OCI-LY7 (cell line): Measurements from ENCODE around the gene TSNAXIP1. TPM values are rescaled to one million over a fixed set of nuclear protein-coding genes. Genes with fewer than 3 reads are reported as not detected.

Source experiments
- BruUV-seq: library from RNA; stranded (reverse); fragments of 400-500 nt; replicated peaks from 2 replicates; lab custom pipeline; 2021; lab: Mats Ljungman, UMichigan
- CTCF ChIA-PET: fragments of 300-600 bp; sonication (Branson Sonifier 250); formaldehyde crosslinking; loops from one replicate; lab custom pipeline; 2022; ENCODE audit warnings: antibody characterized with exemption; ENCODE audit not compliant: unreplicated experiment; lab: Charles Lee
- POLR2A ChIA-PET: fragments of 300-600 bp; sonication (Branson Sonifier 250); formaldehyde crosslinking; loops from one replicate; lab custom pipeline; 2022; ENCODE audit warnings: antibody characterized with exemption; lab: Charles Lee
- DNase-seq: peaks from one replicate; pipeline ENCODE4 v3.0.0-alpha.2; 2015; ENCODE audit warnings: low spot score
- H2AFZ ChIP-seq: fragments of 200-600 bp; sonication (generic), shearing (Covaris generic); 2 replicates; pipeline ENCODE4 v1.6.1; 2014; ENCODE audit warnings: mild to moderate bottlenecking, antibody characterized with exemption, low read length, moderate library complexity
- H3K27ac ChIP-seq: fragments of 200-600 bp; sonication (generic); 2 replicates; pipeline ENCODE4 v1.5.1; 2014; ENCODE audit warnings: mixed run types, low read depth, mild to moderate bottlenecking, moderate library complexity, low read length, inconsistent platforms; ENCODE audit not compliant: poor library complexity, severe bottlenecking
- H3K36me3 ChIP-seq: fragments of 200-600 bp; sonication (generic); 2 replicates; pipeline ENCODE4 v1.6.1; 2014; ENCODE audit warnings: mild to moderate bottlenecking, antibody characterized with exemption, low read length, moderate library complexity, mixed read lengths; ENCODE audit not compliant: insufficient read depth
- H3K4me1 ChIP-seq: fragments of 200-600 bp; sonication (generic); 2 replicates; pipeline ENCODE4 v1.5.1; 2014; ENCODE audit warnings: mild to moderate bottlenecking, low read length; ENCODE audit not compliant: insufficient read depth, poor library complexity, severe bottlenecking
- H3K4me2 ChIP-seq: fragments of 200-600 bp; sonication (generic); 2 replicates; pipeline ENCODE4 v1.6.1; 2014; ENCODE audit warnings: mild to moderate bottlenecking, low read length
- H3K4me3 ChIP-seq: fragments of 200-600 bp; sonication (generic); 2 replicates; pipeline ENCODE4 v1.5.1; 2014; ENCODE audit warnings: mild to moderate bottlenecking, low read depth, low read length; ENCODE audit not compliant: poor library complexity, severe bottlenecking
- H3K79me2 ChIP-seq: fragments of 200-600 bp; sonication (generic); 2 replicates; pipeline ENCODE4 v1.6.1; 2016; ENCODE audit warnings: low read depth, mild to moderate bottlenecking, low read length, moderate library complexity, mixed read lengths; ENCODE audit not compliant: insufficient read depth
- H3K9me2 ChIP-seq: fragments of 200-600 bp; sonication (generic); 2 replicates; pipeline ENCODE4 v1.6.1; 2016; ENCODE audit warnings: mild to moderate bottlenecking, low read length, mixed read lengths; ENCODE audit not compliant: insufficient read depth
- H3K9me3 ChIP-seq: fragments of 200-600 bp; sonication (generic); 2 replicates; pipeline ENCODE4 v1.6.1; 2014; ENCODE audit warnings: mild to moderate bottlenecking, mixed run types, low read length, mixed read lengths
- H4K20me1 ChIP-seq: fragments of 200-600 bp; sonication (generic); 2 replicates; pipeline ENCODE4 v1.6.1; 2014; ENCODE audit warnings: mild to moderate bottlenecking, antibody characterized with exemption, low read length, moderate library complexity, mixed read lengths; ENCODE audit not compliant: insufficient read depth
- EZH2phosphoT487 ChIP-seq: fragments of 200-600 bp; sonication (generic); IDR thresholded peaks from 2 replicates; pipeline ENCODE4 v1.6.1; 2018; ENCODE audit warnings: low read depth, borderline replicate concordance, mild to moderate bottlenecking, mixed run types, antibody characterized with exemption, low read length, moderate library complexity, mixed read lengths
- intact Hi-C: fragments of 100-400 bp; cut with micrococcal nuclease; formaldehyde crosslinking; loops from one replicate; pipeline ENCODE4 v1.10.0; 2022; ENCODE audit not compliant: unreplicated experiment
- total RNA-seq, 2 experiments: library from RNA; depleted of rRNA in 1 of 2; stranded (reverse); fragments of >200 nt in 1 of 2; shearing (Covaris generic) in 1 of 2; gene quantifications; 2 replicates each; pipeline ENCODE4 v1.2.3, GENCODE V29; 2014 to 2022
- TF ChIP-seq, protein P1 (sequence below): fragments of 200-600 bp; sonication (generic); conservative IDR thresholded peaks from 2 replicates; pipeline ENCODE4 v1.5.1; 2014; ENCODE audit warnings: mild to moderate bottlenecking, antibody characterized with exemption, low read length, moderate library complexity, mixed read lengths

The TSNAXIP1 gene
- total RNA-seq, 2 experiments from 2014 or later: 0.76 to 0.91 TPM

DNA sequence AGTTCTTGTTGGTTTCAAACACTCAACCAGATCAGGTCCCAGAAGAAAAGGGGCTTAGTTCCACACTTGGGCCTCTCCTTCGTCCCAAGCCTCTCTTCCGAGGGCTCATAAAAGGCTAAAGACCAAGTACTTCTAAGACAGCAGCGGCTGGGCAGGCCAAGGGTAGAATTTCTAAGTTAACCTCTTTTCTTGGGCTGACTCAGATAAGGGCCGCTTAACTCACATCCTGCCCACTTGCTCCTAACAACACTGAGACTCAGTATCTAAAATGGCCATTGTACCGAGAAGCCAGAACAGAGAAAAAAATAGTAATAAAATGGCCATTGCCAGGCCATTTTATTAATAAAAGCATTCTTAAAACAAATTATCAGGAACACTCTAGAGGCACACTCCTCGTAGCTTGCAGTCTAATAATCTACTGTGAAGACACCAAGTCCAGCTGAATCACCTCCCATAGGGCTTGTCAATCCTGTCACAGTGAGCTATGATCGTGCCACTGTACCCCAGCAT, 42.5 kb upstream of the TSNAXIP1 start:
- Histone ChIP-seq H3K4me3 (no peak overlapping the region), H3K9me3 (no peaks in the 10 kb centered on the region), H3K9me2 (no peaks in the 10 kb centered on the region), H2AFZ (no peak overlapping the region), H3K79me2 (no peaks in the 10 kb centered on the region), H4K20me1 (no peaks in the 10 kb centered on the region; the same call in 1 of the 2 replicates), H3K4me1 (no peaks in the 10 kb centered on the region), H3K27ac (no peak overlapping the region), H3K36me3 (peaks cover 17% of the 10 kb centered on the region), H3K4me2 (no peak overlapping the region)
- ChIA-PET POLR2A (no interaction called here), CTCF (no interaction called here)
- TSS peak; percentile 37 for BruUV-seq
- DNase-seq: no peak
- intact Hi-C loops: no loop called here
- no peak for TF ChIP-seq EZH2phosphoT487
- TF ChIP-seq, protein P1, sequence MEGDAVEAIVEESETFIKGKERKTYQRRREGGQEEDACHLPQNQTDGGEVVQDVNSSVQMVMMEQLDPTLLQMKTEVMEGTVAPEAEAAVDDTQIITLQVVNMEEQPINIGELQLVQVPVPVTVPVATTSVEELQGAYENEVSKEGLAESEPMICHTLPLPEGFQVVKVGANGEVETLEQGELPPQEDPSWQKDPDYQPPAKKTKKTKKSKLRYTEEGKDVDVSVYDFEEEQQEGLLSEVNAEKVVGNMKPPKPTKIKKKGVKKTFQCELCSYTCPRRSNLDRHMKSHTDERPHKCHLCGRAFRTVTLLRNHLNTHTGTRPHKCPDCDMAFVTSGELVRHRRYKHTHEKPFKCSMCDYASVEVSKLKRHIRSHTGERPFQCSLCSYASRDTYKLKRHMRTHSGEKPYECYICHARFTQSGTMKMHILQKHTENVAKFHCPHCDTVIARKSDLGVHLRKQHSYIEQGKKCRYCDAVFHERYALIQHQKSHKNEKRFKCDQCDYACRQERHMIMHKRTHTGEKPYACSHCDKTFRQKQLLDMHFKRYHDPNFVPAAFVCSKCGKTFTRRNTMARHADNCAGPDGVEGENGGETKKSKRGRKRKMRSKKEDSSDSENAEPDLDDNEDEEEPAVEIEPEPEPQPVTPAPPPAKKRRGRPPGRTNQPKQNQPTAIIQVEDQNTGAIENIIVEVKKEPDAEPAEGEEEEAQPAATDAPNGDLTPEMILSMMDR: no peak

DNA sequence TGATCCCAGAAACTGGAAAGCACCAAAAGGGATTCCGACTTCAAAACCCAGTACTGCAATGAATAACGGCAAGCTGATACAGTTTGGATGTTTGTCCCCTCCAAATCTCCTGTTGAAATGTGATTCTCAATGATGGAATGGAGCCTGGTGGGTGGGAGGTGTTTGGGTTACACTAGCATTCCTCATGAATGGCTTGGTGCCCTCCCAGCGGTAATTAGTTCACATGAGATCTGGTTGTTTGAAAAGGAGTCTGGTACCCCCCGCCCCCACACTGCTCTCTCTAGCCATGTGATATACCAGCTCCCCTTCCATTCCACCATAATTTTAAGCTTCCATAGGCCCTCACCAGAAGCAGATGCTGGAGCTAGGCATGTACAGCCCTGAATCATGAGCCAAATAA, 40.4 kb upstream of the TSNAXIP1 start:
- ChIA-PET CTCF (no interaction called here), POLR2A (no interaction called here)
- DNase-seq: no peak
- no peak overlapping the region for H3K27ac ChIP-seq
- H3K4me2 ChIP-seq: no peak overlapping the region
- no peaks in the 10 kb centered on the region for H3K9me3 ChIP-seq
- no TSS peak for BruUV-seq
- H3K36me3 ChIP-seq: peaks cover 26% of the 10 kb centered on the region
- no peaks in the 10 kb centered on the region; the same call in 1 of the 2 replicates for H4K20me1 ChIP-seq
- intact Hi-C loops: no loop called here
- H3K9me2 ChIP-seq: no peaks in the 10 kb centered on the region
- no peaks in the 10 kb centered on the region for H3K79me2 ChIP-seq
- no peak overlapping the region for H2AFZ ChIP-seq
- no peak overlapping the region for H3K4me3 ChIP-seq
- H3K4me1 ChIP-seq: no peaks in the 10 kb centered on the region
- TF ChIP-seq EZH2phosphoT487: no peak
- TF ChIP-seq, protein P1: no peak

DNA sequence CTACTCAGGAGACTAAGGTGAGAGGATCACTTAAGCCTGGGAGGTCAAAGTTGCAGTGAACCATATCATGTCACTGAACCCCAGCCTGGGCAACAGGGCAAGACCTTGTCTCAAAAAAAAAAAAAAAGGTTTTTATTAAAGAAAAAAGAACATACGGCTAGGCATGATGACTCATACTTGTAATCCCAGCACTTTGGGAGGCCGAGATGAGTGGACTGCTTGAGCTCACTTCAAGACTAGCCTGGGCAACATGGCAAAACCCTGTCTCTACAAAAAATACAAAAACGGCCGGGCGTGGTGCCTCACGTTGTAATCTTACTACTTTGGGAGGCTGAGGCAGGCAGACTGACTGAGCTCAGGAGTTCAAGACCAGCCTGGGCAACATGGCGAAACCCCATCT, 38.7 kb upstream of the TSNAXIP1 start:
- CTCF ChIA-PET: interaction anchor here (0.6 to 0.8 kb wide), 2 partner anchors 13 to 29 kb away, joined by 3 to 5 read pairs; no protein-coding TSS in a partner anchor
- no peaks in the 10 kb centered on the region for H3K4me1 ChIP-seq

More for the DNA sequence above, 38.7 kb upstream of the TSNAXIP1 start:
- H3K27ac ChIP-seq: no peak overlapping the region
- no peak for TF ChIP-seq EZH2phosphoT487
- TF ChIP-seq, protein P1: no peak
- no peaks in the 10 kb centered on the region for H4K20me1 ChIP-seq
- no peaks in the 10 kb centered on the region for H3K9me2 ChIP-seq
- H3K79me2 ChIP-seq: no peaks in the 10 kb centered on the region
- no peak overlapping the region for H3K4me2 ChIP-seq
- no peak for DNase-seq
- no TSS peak for BruUV-seq
- no peaks in the 10 kb centered on the region for H3K9me3 ChIP-seq
- POLR2A ChIA-PET: interaction anchor here (0.6 to 0.7 kb wide), 2 partner anchors 11 to 18 kb away, joined by 3 read pairs; no protein-coding TSS in a partner anchor
- no peak overlapping the region for H3K4me3 ChIP-seq
- intact Hi-C loops: no loop called here
- H3K36me3 ChIP-seq: peaks cover 41% of the 10 kb centered on the region
- no peak overlapping the region for H2AFZ ChIP-seq
